Lung microvascular endothelial cell (primary cell): ENCODE measurements around the gene XRCC4. TPM values are rescaled to one million over a fixed set of nuclear protein-coding genes. Genes with fewer than 3 reads are reported as not detected.

Source experiments
- DNase-seq, 2 donors: peaks; one replicate each; pipeline versions ENCODE4 v3.0.0 to v3.0.0-alpha.2; 2010; ENCODE audit warnings: low read depth in 2 of 2
- total RNA-seq: library from RNA; depleted of rRNA; stranded (reverse); fragments of >200 nt; gene quantifications from 2 replicates; pipeline ENCODE4 v1.2.1, GENCODE V29; 2014

Gene XRCC4
- total RNA-seq, 1 donor from 2014 or later, result 2.0 TPM

- no peak for DNase-seq
Measured at GRCh38 chr5:83115816-83116215, 38.5 kb downstream of the XRCC4 start.

GRCh38 chr5:83118471-83118870 is 41.1 kb downstream of the XRCC4 start:
- DNase-seq, result no peak

- no peak for DNase-seq
Measured at GRCh38 chr5:83118976-83119375, 41.6 kb downstream of the XRCC4 start.

GRCh38 chr5:83124593-83124992 is 47.2 kb downstream of the XRCC4 start:
- no peak for DNase-seq

GRCh38 chr5:83125560-83125959 is 48.2 kb downstream of the XRCC4 start:
- no peak for DNase-seq

GRCh38 chr5:83126501-83126900 is 49.2 kb downstream of the XRCC4 start:
- no peak for DNase-seq

- DNase-seq, result no peak
Measured at GRCh38 chr5:83133797-83134196, 56.5 kb downstream of the XRCC4 start.

- no peak for DNase-seq
Measured at GRCh38 chr5:83142526-83142925, 65.2 kb downstream of the XRCC4 start.

GRCh38 chr5:83145241-83145640 is 67.9 kb downstream of the XRCC4 start:
- no peak for DNase-seq

GRCh38 chr5:83145882-83146331 is 68.6 kb downstream of the XRCC4 start:
- DNase-seq, result no peak

- no peak for DNase-seq
Measured at GRCh38 chr5:83146441-83146840, 69.1 kb downstream of the XRCC4 start.

- DNase-seq, result no peak
Measured at GRCh38 chr5:83147593-83147992, 70.2 kb downstream of the XRCC4 start.

- no peak for DNase-seq
Measured at GRCh38 chr5:83148370-83148769, 71.0 kb downstream of the XRCC4 start.

- no peak for DNase-seq
Measured at GRCh38 chr5:83149671-83150070, 72.3 kb downstream of the XRCC4 start.

GRCh38 chr5:83151821-83152220 is 74.5 kb downstream of the XRCC4 start:
- no peak for DNase-seq

GRCh38 chr5:83152996-83153395 is 75.6 kb downstream of the XRCC4 start:
- DNase-seq, result peak in 1 of 2 donors; percentile 26

GRCh38 chr5:83156001-83156400 is 78.7 kb downstream of the XRCC4 start:
- DNase-seq, result no peak

- DNase-seq, result no peak
Measured at GRCh38 chr5:83157163-83157562, 79.8 kb downstream of the XRCC4 start.

GRCh38 chr5:83162601-83163000 is 85.3 kb downstream of the XRCC4 start:
- DNase-seq, result no peak

GRCh38 chr5:83167538-83167937 is 90.2 kb downstream of the XRCC4 start:
- DNase-seq, result no peak

GRCh38 chr5:83169571-83170337 is 92.4 kb downstream of the XRCC4 start:
- DNase-seq, result no peak

- DNase-seq, result no peak
Measured at GRCh38 chr5:83172011-83172410, 94.7 kb downstream of the XRCC4 start.

- DNase-seq, result peak; percentile 17 to 31
Measured at GRCh38 chr5:83172655-83173054, 95.3 kb downstream of the XRCC4 start.

GRCh38 chr5:83173826-83174225 is 96.5 kb downstream of the XRCC4 start:
- DNase-seq, result no peak
